GM10248 (cell line): ENCODE data around the gene TMEM270.

ENCODE experiments used
- CTCF ChIA-PET: fragments of 300-600 bp; sonication (Branson Sonifier 250); formaldehyde crosslinking; extraction: SDS; loops from one replicate; lab custom pipeline; 2021; ENCODE audit warnings: antibody characterized with exemption; lab: Yijun Ruan, JAX
- POLR2A ChIA-PET: fragments of 350-650 bp; sonication (Branson Sonifier 250); formaldehyde crosslinking; extraction: SDS; loops from one replicate; lab custom pipeline; 2020; ENCODE audit warnings: antibody characterized with exemption; lab: Yijun Ruan, JAX
- DNase-seq: peaks from one replicate; pipeline ENCODE4 v3.0.0; 2012; ENCODE audit errors: extremely low spot score
- TF ChIP-seq, protein P1 (sequence below): IDR thresholded peaks from 2 replicates; pipeline ENCODE4 v1.5.1; 2012; ENCODE audit warnings: mild to moderate bottlenecking, low read depth; ENCODE audit errors: extremely low read depth, missing control alignments, control extremely low read depth

TMEM270 gene

DNA sequence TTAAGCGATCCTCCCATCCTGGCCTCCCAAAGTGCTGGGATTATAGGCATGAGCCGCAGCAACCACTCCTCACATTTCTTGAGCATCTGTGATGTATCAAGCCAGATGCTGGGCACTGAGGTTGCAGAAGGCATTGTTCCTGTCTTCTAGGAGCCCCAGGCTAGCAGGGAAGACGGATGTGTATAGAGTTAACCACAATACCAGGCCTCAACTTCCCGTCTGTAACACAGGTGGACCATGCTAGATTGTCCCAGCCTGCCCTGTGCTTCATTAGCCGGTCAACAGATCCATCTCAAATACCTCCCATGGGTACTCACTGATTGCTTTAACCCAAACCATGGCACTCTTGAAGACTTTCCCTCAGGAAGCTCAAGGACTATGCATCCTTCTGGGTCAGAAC is 32.0 kb upstream of the TMEM270 start:
- POLR2A ChIA-PET = no interaction called here
- TF ChIP-seq, protein P1, sequence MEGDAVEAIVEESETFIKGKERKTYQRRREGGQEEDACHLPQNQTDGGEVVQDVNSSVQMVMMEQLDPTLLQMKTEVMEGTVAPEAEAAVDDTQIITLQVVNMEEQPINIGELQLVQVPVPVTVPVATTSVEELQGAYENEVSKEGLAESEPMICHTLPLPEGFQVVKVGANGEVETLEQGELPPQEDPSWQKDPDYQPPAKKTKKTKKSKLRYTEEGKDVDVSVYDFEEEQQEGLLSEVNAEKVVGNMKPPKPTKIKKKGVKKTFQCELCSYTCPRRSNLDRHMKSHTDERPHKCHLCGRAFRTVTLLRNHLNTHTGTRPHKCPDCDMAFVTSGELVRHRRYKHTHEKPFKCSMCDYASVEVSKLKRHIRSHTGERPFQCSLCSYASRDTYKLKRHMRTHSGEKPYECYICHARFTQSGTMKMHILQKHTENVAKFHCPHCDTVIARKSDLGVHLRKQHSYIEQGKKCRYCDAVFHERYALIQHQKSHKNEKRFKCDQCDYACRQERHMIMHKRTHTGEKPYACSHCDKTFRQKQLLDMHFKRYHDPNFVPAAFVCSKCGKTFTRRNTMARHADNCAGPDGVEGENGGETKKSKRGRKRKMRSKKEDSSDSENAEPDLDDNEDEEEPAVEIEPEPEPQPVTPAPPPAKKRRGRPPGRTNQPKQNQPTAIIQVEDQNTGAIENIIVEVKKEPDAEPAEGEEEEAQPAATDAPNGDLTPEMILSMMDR = no peak
- CTCF ChIA-PET = interaction anchor here (1.0 to 1.4 kb wide), 2 partner anchors 26 to 28 kb away, joined by 5 to 6 read pairs; no protein-coding TSS in a partner anchor
- no peak for DNase-seq

DNA sequence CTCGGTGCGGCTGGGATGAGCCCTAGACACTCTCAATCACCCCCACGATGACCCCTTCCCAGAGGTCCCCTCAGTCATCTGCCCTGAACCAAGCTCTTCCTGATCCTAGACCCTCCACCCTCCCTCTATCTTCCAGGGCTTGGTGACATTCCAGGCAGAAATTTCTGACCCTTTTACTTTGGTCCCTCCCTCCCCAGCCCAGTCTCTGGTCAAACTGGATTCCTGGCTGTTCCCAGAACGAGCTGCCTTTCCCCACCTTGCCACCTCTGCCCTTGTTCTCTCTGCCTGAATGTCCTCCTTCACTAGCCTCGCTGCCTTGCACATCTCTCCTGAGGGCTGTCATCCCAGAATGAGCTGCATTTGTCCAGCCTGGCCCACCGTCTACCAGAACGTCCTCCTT is 31.5 kb upstream of the TMEM270 start:
- TF ChIP-seq, protein P1 = no peak
- ChIA-PET CTCF (interaction anchor here (1.0 to 1.4 kb wide), 2 partner anchors 25 to 27 kb away, joined by 5 to 6 read pairs; no protein-coding TSS in a partner anchor), POLR2A (no interaction called here)
- DNase-seq = no peak

DNA sequence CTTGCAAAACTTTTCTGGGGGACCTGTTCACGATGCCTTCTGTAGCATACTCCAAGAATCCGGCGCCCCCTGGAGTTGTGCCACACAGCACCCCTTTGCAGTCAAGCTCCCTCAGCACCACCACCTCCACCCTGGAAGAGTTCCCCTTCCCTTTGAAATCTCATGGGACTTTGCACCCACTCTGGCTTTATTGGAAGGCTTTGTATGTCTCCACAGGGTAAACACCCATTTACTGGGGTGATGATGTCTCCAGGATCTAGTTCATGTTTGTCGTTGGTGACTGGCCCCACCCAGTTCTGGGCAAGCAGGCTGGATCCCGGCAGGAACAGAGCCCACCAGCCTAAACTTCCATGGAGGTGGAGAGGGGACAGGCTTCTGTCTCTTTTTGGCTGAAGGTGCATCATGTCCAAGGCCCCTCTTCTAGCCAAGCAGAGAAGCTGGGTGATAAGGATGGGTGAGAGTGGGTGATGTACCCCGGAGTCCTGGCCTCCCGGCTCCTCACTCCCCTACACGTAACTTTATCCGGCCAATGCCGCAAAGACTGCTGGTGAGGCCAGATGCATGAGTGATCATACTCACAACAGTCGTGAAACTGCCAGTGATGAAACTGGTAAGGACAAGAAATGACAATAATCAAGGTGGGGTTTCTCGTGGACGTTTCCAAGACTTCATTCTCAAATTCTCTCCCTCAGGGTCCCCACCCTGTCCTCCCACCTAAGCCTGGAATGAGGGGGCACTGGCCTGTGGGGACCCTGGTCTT is 30.9 kb upstream of the TMEM270 start:
- ChIA-PET CTCF (interaction anchor here (1.0 to 1.4 kb wide), 2 partner anchors 25 to 27 kb away, joined by 5 to 6 read pairs; no protein-coding TSS in a partner anchor), POLR2A (no interaction called here)
- TF ChIP-seq, protein P1 = no peak
- no peak for DNase-seq

GRCh38 chr7:73830681-73831583 is 30.0 kb upstream of the TMEM270 start, which contains the start of gene CLDN4:
Gene CLDN4 (plus strand): TSS chr7:73830996. CDS start chr7:73831202, 206 bp downstream.
- ChIA-PET CTCF (no interaction called here), POLR2A (no interaction called here)
- TF ChIP-seq, protein P1 = no peak
- no peak for DNase-seq

DNA sequence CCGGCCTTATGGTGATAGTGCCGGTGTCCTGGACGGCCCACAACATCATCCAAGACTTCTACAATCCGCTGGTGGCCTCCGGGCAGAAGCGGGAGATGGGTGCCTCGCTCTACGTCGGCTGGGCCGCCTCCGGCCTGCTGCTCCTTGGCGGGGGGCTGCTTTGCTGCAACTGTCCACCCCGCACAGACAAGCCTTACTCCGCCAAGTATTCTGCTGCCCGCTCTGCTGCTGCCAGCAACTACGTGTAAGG is 29.4 kb upstream of the TMEM270 start:
- DNase-seq = no peak
- TF ChIP-seq, protein P1 = no peak
- POLR2A ChIA-PET = no interaction called here
- CTCF ChIA-PET = no interaction called here

DNA sequence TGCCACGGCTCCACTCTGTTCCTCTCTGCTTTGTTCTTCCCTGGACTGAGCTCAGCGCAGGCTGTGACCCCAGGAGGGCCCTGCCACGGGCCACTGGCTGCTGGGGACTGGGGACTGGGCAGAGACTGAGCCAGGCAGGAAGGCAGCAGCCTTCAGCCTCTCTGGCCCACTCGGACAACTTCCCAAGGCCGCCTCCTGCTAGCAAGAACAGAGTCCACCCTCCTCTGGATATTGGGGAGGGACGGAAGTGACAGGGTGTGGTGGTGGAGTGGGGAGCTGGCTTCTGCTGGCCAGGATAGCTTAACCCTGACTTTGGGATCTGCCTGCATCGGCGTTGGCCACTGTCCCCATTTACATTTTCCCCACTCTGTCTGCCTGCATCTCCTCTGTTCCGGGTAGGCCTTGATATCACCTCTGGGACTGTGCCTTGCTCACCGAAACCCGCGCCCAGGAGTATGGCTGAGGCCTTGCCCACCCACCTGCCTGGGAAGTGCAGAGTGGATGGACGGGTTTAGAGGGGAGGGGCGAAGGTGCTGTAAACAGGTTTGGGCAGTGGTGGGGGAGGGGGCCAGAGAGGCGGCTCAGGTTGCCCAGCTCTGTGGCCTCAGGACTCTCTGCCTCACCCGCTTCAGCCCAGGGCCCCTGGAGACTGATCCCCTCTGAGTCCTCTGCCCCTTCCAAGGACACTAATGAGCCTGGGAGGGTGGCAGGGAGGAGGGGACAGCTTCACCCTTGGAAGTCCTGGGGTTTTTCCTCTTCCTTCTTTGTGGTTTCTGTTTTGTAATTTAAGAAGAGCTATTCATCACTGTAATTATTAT is 28.9 kb upstream of the TMEM270 start:
- ChIA-PET CTCF (interaction anchor here (1.0 to 1.2 kb wide), 2 partner anchors 9 to 22 kb away, joined by 3 read pairs; no protein-coding TSS in a partner anchor), POLR2A (interaction anchor here (0.6 kb wide), 1 partner anchor 253 kb away, joined by 5 read pairs; the partner anchor contains the start of gene TBL2)
- TF ChIP-seq, protein P1 = no peak
- no peak for DNase-seq
